HL-60 (cell line): ENCODE measurements around the gene LAPTM5.

Experiments used
- CTCF ChIP-seq: IDR thresholded peaks from one replicate; pipeline ENCODE4 v1.5.1; 2011; ENCODE audit warnings: low read length, control low read depth, inconsistent platforms; ENCODE audit not compliant: insufficient read depth
- POLR2AphosphoS5 ChIP-seq: IDR thresholded peaks from 2 replicates; pipeline ENCODE4 v1.6.1; 2012; ENCODE audit warnings: low read depth

DNA sequence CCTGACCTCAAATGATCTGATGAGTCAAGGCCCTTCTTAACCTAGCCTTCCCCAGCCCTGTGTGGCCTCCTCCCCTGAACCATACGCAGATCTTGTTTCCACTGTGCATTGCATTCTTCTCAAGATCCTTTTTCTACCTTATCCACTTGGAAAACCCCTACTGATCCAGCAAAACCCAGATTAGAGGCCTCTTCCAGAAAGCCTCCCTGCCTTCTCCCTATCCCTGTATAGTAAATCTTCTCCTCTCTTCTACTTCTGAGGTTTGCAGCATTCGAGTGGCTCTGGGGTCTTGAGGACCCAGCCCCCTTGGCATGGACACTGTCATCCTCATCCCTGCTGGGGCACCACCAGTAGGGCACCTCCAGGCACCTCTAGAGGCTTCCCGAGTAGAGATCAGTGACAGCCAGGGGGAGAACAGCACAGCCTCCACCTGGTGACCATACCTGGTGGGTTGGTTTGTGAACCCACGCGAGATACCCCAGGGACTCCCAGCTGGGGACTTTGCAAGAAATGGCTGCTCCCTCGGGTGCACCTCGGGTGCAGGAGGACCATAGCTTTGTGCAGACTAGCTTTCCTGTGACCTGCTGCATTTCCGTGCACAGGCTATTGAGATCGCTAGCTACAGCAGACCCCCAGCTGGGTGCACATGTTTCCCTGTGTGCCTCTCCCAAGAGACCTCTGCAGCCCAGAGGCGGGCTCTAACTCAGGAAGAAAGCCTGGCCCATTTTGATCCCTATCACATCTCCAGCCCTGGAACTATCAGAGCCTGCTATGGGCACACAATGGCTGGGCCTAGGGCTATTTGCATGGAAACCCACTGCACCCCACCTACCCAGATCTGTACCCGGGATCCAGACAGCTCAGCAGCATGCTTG lies 68.4 kb downstream of the LAPTM5 start:
- no peak for TF ChIP-seq CTCF
- no peak for TF ChIP-seq POLR2AphosphoS5
